ENCODE results near the gene VANGL1.

Gene VANGL1

DNA sequence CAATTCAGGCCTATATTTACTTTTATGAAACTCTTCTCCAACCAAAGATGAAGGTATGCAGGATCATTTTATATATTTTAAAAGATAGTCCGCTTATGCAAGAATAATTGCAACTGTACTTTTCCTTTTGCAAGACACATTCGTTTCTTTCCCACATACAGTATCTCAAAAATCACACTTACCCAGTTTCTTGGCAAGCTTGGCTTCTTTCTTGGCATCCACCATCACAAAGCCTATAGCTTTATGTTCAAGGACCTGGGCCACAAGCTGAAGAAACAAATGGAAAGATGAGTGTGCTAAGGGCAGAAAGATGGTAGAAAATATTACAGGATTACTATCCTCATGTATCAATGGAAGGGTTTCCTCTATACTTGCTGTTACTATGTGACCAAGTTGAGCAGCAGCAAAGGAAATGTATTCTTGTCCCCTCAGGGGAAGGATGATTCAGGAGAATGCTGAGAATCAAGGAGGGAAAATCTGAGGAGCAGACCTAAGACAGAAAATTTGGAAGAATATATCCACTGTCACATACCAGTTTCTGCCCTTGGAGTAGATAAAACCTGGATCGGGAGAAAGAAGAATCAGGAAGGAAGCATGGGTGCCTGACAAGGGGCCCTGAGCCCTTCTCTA is 103.0 kb downstream of the VANGL1 start:
- no peak for DNase-seq (ENCODE audit: low read depth)

DNA sequence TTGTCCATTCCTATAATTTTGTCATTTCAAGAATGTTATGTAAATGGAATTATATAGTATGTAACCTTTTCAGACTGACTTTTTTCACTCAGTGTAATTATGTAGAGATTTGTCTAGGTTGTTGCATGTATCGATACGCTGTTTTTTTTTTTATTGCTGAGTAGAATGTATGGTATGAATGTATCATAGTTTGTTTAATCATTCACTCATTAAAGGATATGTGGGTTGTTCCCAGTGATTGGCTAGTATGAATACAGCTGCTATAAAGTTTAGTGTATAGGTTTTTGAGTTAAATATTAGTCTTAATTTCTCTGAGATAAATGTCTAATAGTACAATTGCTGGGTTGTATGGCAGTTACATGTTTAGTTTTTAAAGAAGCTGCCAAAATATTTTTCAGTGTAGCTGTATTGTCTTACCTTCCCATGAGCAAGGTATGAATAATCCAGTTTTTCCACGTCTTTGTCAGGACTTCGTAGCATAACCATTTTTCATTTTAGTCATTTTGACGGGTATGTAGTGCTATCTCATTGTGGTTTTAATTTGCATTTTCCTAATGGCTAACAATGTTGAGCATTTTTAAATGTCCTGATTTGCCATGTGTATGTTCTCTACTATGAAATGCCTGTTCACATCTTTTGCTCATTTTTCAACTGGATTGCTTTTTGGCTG is 104.4 kb downstream of the VANGL1 start:
- no peak for DNase-seq (ENCODE audit: low read depth)
